ENCODE results near the gene NFATC1. TPM values are rescaled to one million over a fixed set of nuclear protein-coding genes. Genes with fewer than 3 reads are reported as not detected.

The NFATC1 gene
- total RNA-seq, 1 donor: 23.9 TPM

- Histone ChIP-seq H3K9me3 (ENCODE audit: low read depth, low read length) (no peaks in the 10 kb centered on the region), H3K4me3 (ENCODE audit: low read length) (no peak overlapping the region)
Observed at GRCh38 chr18:79467126-79467525, 71.4 kb downstream of the NFATC1 start.

GRCh38 chr18:79468119-79468789 is 72.5 kb downstream of the NFATC1 start:
- Histone ChIP-seq H3K27me3 (ENCODE audit: insufficient read depth, low read length) (no peaks in the 10 kb centered on the region), H3K4me1 (ENCODE audit: insufficient read depth, low read length) (peaks cover 3% of the 10 kb centered on the region), H3K4me3 (ENCODE audit: low read length) (no peak overlapping the region), H3K9me3 (ENCODE audit: low read depth, low read length) (no peaks in the 10 kb centered on the region)

More at GRCh38 chr18:79467126-79467525, 71.4 kb downstream of the NFATC1 start:
- Histone ChIP-seq H3K4me1 (ENCODE audit: insufficient read depth, low read length) (peaks cover 3% of the 10 kb centered on the region), H3K27me3 (ENCODE audit: insufficient read depth, low read length) (no peaks in the 10 kb centered on the region)

- Histone ChIP-seq H3K27me3 (ENCODE audit: insufficient read depth, low read length) (no peaks in the 10 kb centered on the region), H3K4me3 (ENCODE audit: low read length) (no peak overlapping the region), H3K4me1 (ENCODE audit: insufficient read depth, low read length) (peaks cover 3% of the 10 kb centered on the region), H3K9me3 (ENCODE audit: low read depth, low read length) (no peaks in the 10 kb centered on the region)
Observed at GRCh38 chr18:79469309-79469708, 73.6 kb downstream of the NFATC1 start.

GRCh38 chr18:79469751-79470505 is 74.2 kb downstream of the NFATC1 start:
- Histone ChIP-seq H3K4me3 (ENCODE audit: low read length) (no peak overlapping the region), H3K4me1 (ENCODE audit: insufficient read depth, low read length) (peaks cover 3% of the 10 kb centered on the region), H3K27me3 (ENCODE audit: insufficient read depth, low read length) (no peaks in the 10 kb centered on the region), H3K9me3 (ENCODE audit: low read depth, low read length) (no peaks in the 10 kb centered on the region)

GRCh38 chr18:79470547-79470946 is 74.8 kb downstream of the NFATC1 start:
- Histone ChIP-seq H3K27me3 (ENCODE audit: insufficient read depth, low read length) (no peaks in the 10 kb centered on the region), H3K4me3 (ENCODE audit: low read length) (no peak overlapping the region), H3K9me3 (ENCODE audit: low read depth, low read length) (no peaks in the 10 kb centered on the region), H3K4me1 (ENCODE audit: insufficient read depth, low read length) (peaks cover 3% of the 10 kb centered on the region)

- H3K27me3 ChIP-seq (ENCODE audit: insufficient read depth, low read length): no peaks in the 10 kb centered on the region
- H3K4me1 ChIP-seq (ENCODE audit: insufficient read depth, low read length): peaks cover 3% of the 10 kb centered on the region
Observed at GRCh38 chr18:79471046-79471445, 75.3 kb downstream of the NFATC1 start.

GRCh38 chr18:79471597-79471996 is 75.9 kb downstream of the NFATC1 start:
- Histone ChIP-seq H3K4me1 (ENCODE audit: insufficient read depth, low read length) (peaks cover 3% of the 10 kb centered on the region), H3K4me3 (ENCODE audit: low read length) (no peak overlapping the region), H3K9me3 (ENCODE audit: low read depth, low read length) (no peaks in the 10 kb centered on the region), H3K27me3 (ENCODE audit: insufficient read depth, low read length) (no peaks in the 10 kb centered on the region)

More at GRCh38 chr18:79471046-79471445, 75.3 kb downstream of the NFATC1 start:
- Histone ChIP-seq H3K9me3 (ENCODE audit: low read depth, low read length) (no peaks in the 10 kb centered on the region), H3K4me3 (ENCODE audit: low read length) (no peak overlapping the region)

GRCh38 chr18:79472176-79472575 is 76.4 kb downstream of the NFATC1 start:
- H3K27me3 ChIP-seq (ENCODE audit: insufficient read depth, low read length): no peaks in the 10 kb centered on the region
- no peaks in the 10 kb centered on the region for H3K9me3 ChIP-seq (ENCODE audit: low read depth, low read length)
- peaks cover 3% of the 10 kb centered on the region for H3K4me1 ChIP-seq (ENCODE audit: insufficient read depth, low read length)
- H3K4me3 ChIP-seq (ENCODE audit: low read length): no peak overlapping the region

GRCh38 chr18:79472946-79473345 is 77.2 kb downstream of the NFATC1 start:
- no peak overlapping the region for H3K4me3 ChIP-seq (ENCODE audit: low read length)
- no peaks in the 10 kb centered on the region for H3K9me3 ChIP-seq (ENCODE audit: low read depth, low read length)
- no peaks in the 10 kb centered on the region for H3K27me3 ChIP-seq (ENCODE audit: insufficient read depth, low read length)
- peaks cover under 1% of the 10 kb centered on the region for H3K4me1 ChIP-seq (ENCODE audit: insufficient read depth, low read length)

GRCh38 chr18:79476031-79476917 is 80.5 kb downstream of the NFATC1 start:
- Histone ChIP-seq H3K4me3 (ENCODE audit: low read length) (no peak overlapping the region), H3K9me3 (ENCODE audit: low read depth, low read length) (no peaks in the 10 kb centered on the region), H3K4me1 (ENCODE audit: insufficient read depth, low read length) (no peaks in the 10 kb centered on the region), H3K27me3 (ENCODE audit: insufficient read depth, low read length) (no peaks in the 10 kb centered on the region)

- Histone ChIP-seq H3K27me3 (ENCODE audit: insufficient read depth, low read length) (no peaks in the 10 kb centered on the region), H3K4me1 (ENCODE audit: insufficient read depth, low read length) (no peaks in the 10 kb centered on the region), H3K9me3 (ENCODE audit: low read depth, low read length) (no peaks in the 10 kb centered on the region), H3K4me3 (ENCODE audit: low read length) (no peak overlapping the region)
Observed at GRCh38 chr18:79476918-79477571, 81.3 kb downstream of the NFATC1 start.

GRCh38 chr18:79477711-79478483 is 82.2 kb downstream of the NFATC1 start:
- Histone ChIP-seq H3K4me3 (ENCODE audit: low read length) (no peak overlapping the region), H3K27me3 (ENCODE audit: insufficient read depth, low read length) (no peaks in the 10 kb centered on the region), H3K4me1 (ENCODE audit: insufficient read depth, low read length) (no peaks in the 10 kb centered on the region), H3K9me3 (ENCODE audit: low read depth, low read length) (no peaks in the 10 kb centered on the region)

GRCh38 chr18:79478484-79479115 is 82.9 kb downstream of the NFATC1 start:
- Histone ChIP-seq H3K9me3 (ENCODE audit: low read depth, low read length) (no peaks in the 10 kb centered on the region), H3K4me3 (ENCODE audit: low read length) (no peak overlapping the region), H3K4me1 (ENCODE audit: insufficient read depth, low read length) (no peaks in the 10 kb centered on the region), H3K27me3 (ENCODE audit: insufficient read depth, low read length) (no peaks in the 10 kb centered on the region)

Measured in mononuclear cell (primary cell).